Transverse colon (tissue), 4 donors: Measurements from ENCODE around the gene TMEM239.

Source experiments
- CTCF ChIP-seq, 5 experiments: fragments of 200-600 bp in 3 of 5; fragments of 450-650 bp in 2 of 5; sonication (generic) in 3 of 5; IDR thresholded peaks; 1 replicate in 2 of 5; 2 replicates in 3 of 5; pipeline ENCODE4 v1.5.1; 2016 to 2017; ENCODE audit warnings: antibody characterized with exemption in 5 of 5, inconsistent platforms in 3 of 5, mild to moderate bottlenecking in 2 of 5, moderate library complexity in 1 of 5
- EP300 ChIP-seq: sonication (generic); formaldehyde crosslinking; IDR thresholded peaks from one replicate; pipeline ENCODE4 v1.6.1; 2017; ENCODE audit warnings: antibody characterized with exemption, low read depth
- POLR2A ChIP-seq: fragments of 450-650 bp; IDR thresholded peaks from one replicate; pipeline ENCODE4 v1.6.1; 2016; ENCODE audit warnings: antibody characterized with exemption, mild to moderate bottlenecking, moderate library complexity
- POLR2AphosphoS5 ChIP-seq, 3 donors: sonication (generic); formaldehyde crosslinking; IDR thresholded peaks; one replicate each; pipeline ENCODE4 v1.6.1; 2016; ENCODE audit warnings: antibody characterized with exemption in 3 of 3

DNA sequence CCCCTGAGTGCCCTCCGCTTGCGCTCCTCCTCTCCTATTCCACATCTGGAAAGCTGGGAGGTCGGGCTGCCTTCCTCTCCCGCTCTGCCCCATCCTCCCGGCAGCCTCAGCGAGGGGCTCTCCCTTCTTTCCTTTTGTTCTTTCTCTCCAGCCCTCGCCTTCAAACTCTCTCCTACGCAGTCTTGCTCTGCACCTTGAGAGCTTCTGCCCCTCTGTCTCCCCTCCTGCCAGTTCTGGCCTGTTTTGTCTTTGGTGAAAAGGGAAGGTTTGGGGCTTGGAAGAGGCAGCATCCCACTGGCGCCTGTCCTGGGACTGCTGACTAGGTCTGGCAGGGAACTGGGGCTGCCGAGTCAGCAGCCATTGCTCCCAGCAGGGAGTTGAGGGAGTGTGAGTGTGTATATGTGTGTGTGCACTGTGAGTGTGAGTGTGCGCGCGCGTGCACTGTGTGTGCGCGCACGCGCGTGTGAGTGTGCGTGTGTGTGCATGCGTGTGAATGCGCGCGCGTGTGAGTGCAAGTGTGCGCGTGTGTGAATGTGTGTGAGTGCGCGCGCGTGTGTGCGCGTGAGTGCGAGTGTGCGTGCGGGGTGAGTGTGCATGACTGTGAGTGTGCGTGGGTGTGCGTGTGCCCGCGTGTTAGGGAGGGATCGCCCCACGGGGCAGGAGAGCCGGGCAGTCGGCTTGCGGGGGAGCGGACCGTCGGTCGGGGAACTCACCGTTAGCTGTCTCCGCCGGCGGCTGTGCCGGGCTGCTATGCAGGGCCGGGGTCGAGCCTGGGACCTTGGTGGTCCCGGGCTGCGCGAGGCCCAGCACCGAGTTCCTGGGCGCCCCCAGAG is 16.3 kb upstream of the TMEM239 start:
- TF ChIP-seq CTCF (IDR thresholded peaks at IDR 0.05) = no peak
- TF ChIP-seq POLR2AphosphoS5 (IDR thresholded peaks at IDR 0.05) = no peak
- TF ChIP-seq POLR2A = no peak
- TF ChIP-seq EP300 = no peak
